ENCODE results near the gene GSTA2.
"Not testable (repeated sequence)": the region's sequence is repeated elsewhere in the genome, so short reads cannot be mapped to it uniquely, and the experiment has no call there.

GSTA2 gene

DNA sequence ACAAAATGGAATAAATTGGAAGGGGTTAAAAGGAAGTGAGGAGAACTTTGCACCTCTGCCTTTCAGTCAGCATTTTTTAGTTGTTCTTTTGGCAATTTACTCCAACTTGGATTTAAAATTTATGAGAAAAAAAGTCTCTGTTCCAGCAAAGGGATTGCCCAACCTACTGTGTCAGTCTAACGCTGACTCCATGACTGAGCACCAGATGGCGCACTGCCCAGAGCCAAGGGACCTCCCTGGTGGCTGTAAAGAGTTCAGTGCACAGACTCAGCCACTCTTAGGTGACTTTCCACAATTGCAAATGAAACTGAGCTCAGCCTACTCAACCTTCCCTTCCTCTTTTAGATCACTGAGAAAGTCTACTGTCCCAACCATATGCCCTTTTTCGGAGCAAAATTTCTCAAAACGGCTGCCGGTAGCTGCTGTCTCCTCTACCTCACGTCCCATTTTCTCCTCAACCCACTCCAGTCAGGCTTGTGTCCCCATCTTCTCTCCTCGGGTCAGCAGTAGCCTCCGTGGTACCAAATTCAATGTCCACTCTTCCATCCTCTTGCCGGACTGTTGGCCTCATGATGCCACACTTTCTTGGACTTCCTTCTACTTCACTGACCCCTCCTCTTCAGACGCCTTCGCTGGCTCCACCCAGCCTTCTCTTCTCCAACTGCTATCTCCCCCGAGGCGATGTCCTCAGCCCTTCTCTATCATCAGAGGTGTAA lies 38.7 kb downstream of the GSTA2 start:
- no peak for DNase-seq

- DNase-seq: no peak
These were observed 39.3 kb downstream of the GSTA2 start for GRCh38 chr6:52724042-52724405.

GRCh38 chr6:52720321-52720720 lies 43.0 kb downstream of the GSTA2 start:
- no peak for DNase-seq

DNA sequence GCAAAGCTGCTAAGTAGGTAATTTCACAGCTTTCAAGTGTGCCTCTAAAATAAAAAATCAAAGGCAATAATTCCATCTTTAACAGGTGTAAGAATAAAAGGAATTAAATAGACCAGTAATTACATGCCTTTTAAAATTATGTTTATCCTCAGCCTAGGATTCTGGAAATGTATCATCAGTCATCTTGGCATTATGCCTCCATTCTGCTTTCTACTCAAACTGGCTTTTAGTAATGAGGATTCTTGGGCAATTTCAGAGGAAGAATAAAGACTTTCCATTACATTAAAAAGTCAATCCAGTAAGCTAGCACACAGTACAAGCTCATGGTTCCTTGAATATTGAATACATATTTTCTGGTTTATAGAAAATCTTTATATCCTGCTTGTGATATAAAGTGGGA lies 44.7 kb downstream of the GSTA2 start:
- no peak for DNase-seq

GRCh38 chr6:52714761-52715160 lies 48.5 kb downstream of the GSTA2 start:
- not testable (repeated sequence) for DNase-seq

DNA sequence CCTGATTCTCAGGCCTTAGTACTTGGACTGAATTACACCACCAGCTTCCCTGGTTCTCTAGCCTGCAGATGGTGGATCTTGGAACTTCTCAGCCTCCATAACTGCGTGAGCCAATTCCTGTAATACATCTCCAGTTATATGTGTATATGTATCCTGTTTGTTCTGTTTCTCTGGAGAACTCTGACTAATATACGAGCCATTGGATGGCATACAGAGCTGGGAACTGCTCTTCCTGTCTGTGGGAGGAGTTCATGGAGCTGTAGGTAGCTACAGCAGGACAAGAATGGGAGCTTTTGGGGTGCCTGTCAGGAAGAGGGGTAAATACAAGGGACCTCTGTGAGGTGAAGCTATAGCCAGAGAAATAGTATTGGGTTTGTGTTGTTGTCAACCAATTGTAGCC lies 51.1 kb downstream of the GSTA2 start:
- DNase-seq: no peak

DNA sequence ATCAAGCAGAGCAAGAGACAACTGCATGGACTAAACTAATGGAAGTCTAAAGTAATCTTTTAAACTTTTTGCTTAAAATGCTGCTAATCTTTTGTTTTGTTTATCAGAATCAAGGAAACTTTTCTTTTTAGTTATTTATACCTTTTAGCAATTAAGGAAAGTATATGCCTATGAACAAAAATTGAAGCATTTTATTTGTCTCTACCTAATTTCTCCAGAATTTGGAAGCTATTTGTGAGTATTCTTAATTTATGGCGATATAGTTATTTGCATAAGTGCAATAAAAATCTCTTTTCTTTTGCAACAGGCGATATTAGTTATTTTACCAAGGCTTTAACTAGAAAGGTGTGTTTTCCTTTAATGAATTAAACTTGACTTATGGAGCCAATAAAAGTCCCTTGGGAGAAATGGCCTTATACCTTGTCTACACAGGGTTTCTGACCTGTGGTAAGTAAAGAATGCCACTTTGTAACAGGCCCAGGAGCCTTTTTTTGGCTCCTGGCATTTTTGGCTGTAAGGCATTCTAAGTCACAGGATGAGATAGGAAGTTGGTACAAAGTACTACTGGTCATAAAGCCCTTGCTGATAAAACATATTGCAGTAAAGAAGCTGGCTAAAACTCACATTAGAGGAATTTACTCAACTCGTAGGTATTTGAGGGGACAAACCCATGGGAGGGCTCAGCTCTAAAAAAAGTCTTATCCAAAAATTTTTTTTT lies 55.2 kb downstream of the GSTA2 start:
- DNase-seq: no peak

DNA sequence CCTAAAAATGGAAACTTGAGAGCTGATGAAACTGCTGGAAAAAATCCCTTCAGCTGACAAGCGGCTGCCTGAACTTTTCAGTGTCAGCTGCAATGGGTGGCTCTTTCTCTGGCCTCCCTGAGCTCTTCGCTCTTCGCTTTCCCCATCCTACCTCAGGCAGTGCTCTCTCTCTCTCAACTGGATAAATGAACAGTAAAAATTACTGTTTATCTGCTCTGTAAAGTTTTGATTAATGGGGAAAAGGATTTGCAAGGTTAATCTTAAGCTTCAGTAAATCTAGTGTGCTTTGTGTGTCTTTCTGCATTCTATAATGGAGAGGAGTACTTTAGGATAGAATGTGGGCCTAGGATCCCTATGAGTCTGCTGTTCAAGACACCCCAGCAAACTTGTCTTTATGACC lies 57.3 kb downstream of the GSTA2 start:
- no peak for DNase-seq

DNA sequence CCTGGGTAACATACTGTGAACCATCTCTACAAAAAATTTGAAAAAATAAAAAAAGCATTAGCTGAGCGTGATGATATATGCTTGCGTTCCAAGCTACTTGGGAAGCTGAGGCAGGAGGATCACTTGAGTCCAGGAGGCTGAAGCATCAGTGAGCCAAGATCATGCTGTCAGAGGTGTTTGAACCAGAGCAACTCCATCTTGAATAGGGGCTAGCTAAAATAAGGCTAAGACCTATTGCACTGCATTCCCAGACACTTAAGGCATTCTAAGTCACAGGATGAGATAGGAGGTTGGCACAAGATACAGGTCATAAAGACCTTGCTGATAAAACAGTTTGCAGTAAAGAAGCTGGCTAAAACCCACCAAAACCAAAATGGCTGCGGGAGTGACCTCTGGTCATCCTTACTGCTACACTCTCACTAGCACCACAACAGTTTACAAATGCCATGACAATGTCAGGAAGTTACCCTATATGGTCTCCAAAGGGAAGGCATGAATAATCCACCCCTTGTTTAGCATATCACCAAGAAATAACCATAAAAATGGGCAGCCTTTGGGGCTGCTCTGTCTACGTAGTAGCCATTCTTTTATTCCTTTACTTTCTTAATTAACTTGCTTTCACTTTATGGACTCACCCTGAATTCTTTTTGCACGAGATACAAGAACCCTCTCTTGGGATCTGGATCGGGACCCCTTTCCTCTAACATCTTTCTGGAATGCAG lies 58.3 kb downstream of the GSTA2 start:
- DNase-seq: not testable (repeated sequence)

DNA sequence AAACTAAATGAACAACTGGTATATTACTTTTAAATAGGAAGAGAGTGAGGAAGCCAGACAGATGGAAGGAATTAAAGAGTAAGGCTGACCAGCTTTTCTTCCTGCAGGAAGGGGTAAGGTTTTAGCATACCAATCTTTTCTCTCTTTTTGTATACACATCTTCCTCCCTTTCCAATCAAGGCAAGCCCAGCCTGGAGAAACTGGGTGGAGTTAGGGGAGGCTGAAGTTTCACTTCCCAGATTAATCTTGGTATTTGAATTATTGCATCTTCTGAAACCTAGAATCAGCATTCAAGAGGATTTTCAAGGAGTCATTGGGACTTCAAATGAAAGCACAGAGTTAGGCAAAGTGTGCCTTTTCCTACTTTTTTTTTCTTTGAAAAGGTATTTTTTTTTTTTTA lies 59.2 kb downstream of the GSTA2 start:
- no peak for DNase-seq

All from NCI-H2107 (cell line).